Panc1 (cell line): Measurements from ENCODE around the gene NTRK1. TPM values are rescaled to one million over a fixed set of nuclear protein-coding genes. Genes with fewer than 3 reads are reported as not detected.

Source experiments
- ATAC-seq: fragments of 200-7000 bp; cut with Tn5 transposase; 2 replicates; pipeline ENCODE4 v1.9.1; 2020; ENCODE audit warnings: mild to moderate bottlenecking, moderate library complexity
- BruUV-seq: library from RNA; stranded (reverse); fragments of 400-500 nt; replicated peaks from 2 replicates; lab custom pipeline; 2021; lab: Mats Ljungman, UMichigan
- CTCF ChIA-PET: fragments of 300-600 bp; sonication (Branson Sonifier 250); formaldehyde crosslinking; loops from one replicate; lab custom pipeline; 2022; ENCODE audit warnings: antibody characterized with exemption; lab: Charles Lee
- POLR2A ChIA-PET: fragments of 300-600 bp; sonication (Branson Sonifier 250); formaldehyde crosslinking; loops from one replicate; lab custom pipeline; 2022; ENCODE audit warnings: antibody characterized with exemption; lab: Charles Lee
- DNase-seq: peaks from one replicate; pipeline ENCODE4 v3.0.0-alpha.2; 2010; ENCODE audit warnings: low read depth, low spot score
- H3K27ac ChIP-seq: 2 replicates; pipeline ENCODE4 v1.5.1; 2011; ENCODE audit warnings: mild to moderate bottlenecking, low read length, inconsistent platforms
- H3K27me3 ChIP-seq: fragments of 200-500 bp; sonication (Bioruptor generic); 2 replicates; pipeline ENCODE4 v1.6.0; 2014; ENCODE audit warnings: low read length, inconsistent platforms; ENCODE audit not compliant: control insufficient read depth, insufficient read depth
- H3K36me3 ChIP-seq: fragments of 200-500 bp; sonication (Bioruptor generic); 2 replicates; pipeline ENCODE4 v1.5.1; 2014; ENCODE audit warnings: inconsistent platforms, mild to moderate bottlenecking, low read length, moderate library complexity; ENCODE audit not compliant: control insufficient read depth, insufficient read depth
- H3K4me1 ChIP-seq: 2 replicates; pipeline ENCODE4 v1.5.1; 2011; ENCODE audit warnings: inconsistent platforms, mild to moderate bottlenecking, low read length, moderate library complexity; ENCODE audit not compliant: control insufficient read depth, insufficient read depth
- H3K4me3 ChIP-seq, 2 experiments: 2 replicates each; pipeline ENCODE4 v1.5.1; 2011 to 2012; ENCODE audit warnings: low read depth in 2 of 2, low read length in 2 of 2, mild to moderate bottlenecking in 2 of 2, inconsistent platforms in 1 of 2, moderate library complexity in 1 of 2
- H3K9me3 ChIP-seq: fragments of 200-500 bp; sonication (Bioruptor generic); 2 replicates; pipeline ENCODE4 v1.5.1; 2014; ENCODE audit warnings: low read depth, mild to moderate bottlenecking, inconsistent platforms, low read length, moderate library complexity; ENCODE audit not compliant: control insufficient read depth, insufficient read depth
- POLR2AphosphoS5 ChIP-seq: IDR thresholded peaks from 2 replicates; pipeline ENCODE4 v1.6.1; 2012; ENCODE audit warnings: mild to moderate bottlenecking, low read depth, low read length, moderate library complexity
- REST ChIP-seq, 2 experiments: IDR thresholded peaks; 2 replicates each; pipeline ENCODE4 v1.6.1; 2011 to 2012; ENCODE audit warnings: low read depth in 2 of 2, control low read depth in 1 of 2, low read length in 1 of 2, mild to moderate bottlenecking in 1 of 2, moderate library complexity in 1 of 2; ENCODE audit not compliant: insufficient read depth in 1 of 2
- SIN3A ChIP-seq: IDR thresholded peaks from 2 replicates; pipeline ENCODE4 v1.6.1; 2012; ENCODE audit warnings: low read depth, mild to moderate bottlenecking, low read length, moderate library complexity, borderline replicate concordance; ENCODE audit not compliant: insufficient read depth
- TCF7L2 ChIP-seq: IDR thresholded peaks from 2 replicates; pipeline ENCODE4 v1.6.1; 2011; ENCODE audit warnings: mild to moderate bottlenecking, low read depth, low read length, inconsistent platforms
- in situ Hi-C: cut with HindIII; loops from 2 replicates; pipeline ENCODE4 v1.10.0; 2016; ENCODE audit warnings: low sequenced_read_pairs, low pct_unique_long_range_greater_than_20kb
- intact Hi-C: fragments of 100-400 bp; cut with micrococcal nuclease; formaldehyde crosslinking; loops from one replicate; pipeline ENCODE4 v1.10.0; 2022; ENCODE audit not compliant: unreplicated experiment
- total RNA-seq: library from RNA; stranded (reverse); gene quantifications from one replicate; pipeline ENCODE4 v1.2.1, GENCODE V29; 2021; ENCODE audit not compliant: unreplicated experiment

Gene NTRK1
- total RNA-seq, 1 experiment from 2014 or later: 0.21 TPM

- in situ Hi-C loops: no loop called here
- H3K36me3 ChIP-seq: no peaks in the 10 kb centered on the region
- H3K9me3 ChIP-seq: no peaks in the 10 kb centered on the region
- DNase-seq: no peak
- peak overlapping the region in 1 of 2 experiments; percentile 20; a peak in 2 of 4 replicates for H3K4me3 ChIP-seq
- POLR2A ChIA-PET: no interaction called here
- intact Hi-C loops: no loop called here
- no peaks in the 10 kb centered on the region for H3K27me3 ChIP-seq
- no peak for TF ChIP-seq POLR2AphosphoS5
- no peak for TF ChIP-seq SIN3A
- TF ChIP-seq TCF7L2: no peak
- no peak for TF ChIP-seq REST (IDR thresholded peaks at IDR 0.05; ENCODE audit: insufficient read depth in 1 of 2, low read depth in 2 of 2, low read length in 1 of 2)
- ATAC-seq: peak; percentile 22
- H3K4me1 ChIP-seq: peaks cover 65% of the 10 kb centered on the region
- H3K27ac ChIP-seq: peak overlapping the region; percentile 91
- CTCF ChIA-PET: interaction anchor here (0.6 kb wide), 1 partner anchor 24 kb away, joined by 3 read pairs; no protein-coding TSS in a partner anchor
- BruUV-seq: no TSS peak
Measured at GRCh38 chr1:156898161-156898566, 37.5 kb downstream of the NTRK1 start.

GRCh38 chr1:156898971-156899664, 38.5 kb downstream of the NTRK1 start:
- POLR2A ChIA-PET: no interaction called here
- CTCF ChIA-PET: interaction anchor here (0.6 to 1.2 kb wide), 4 partner anchors 15 to 210 kb away, joined by 3 read pairs; partner anchors contain the start of gene LRRC71
- no peaks in the 10 kb centered on the region for H3K9me3 ChIP-seq
- H3K4me3 ChIP-seq: no peak overlapping the region
- no peak for TF ChIP-seq REST (IDR thresholded peaks at IDR 0.05; ENCODE audit: insufficient read depth in 1 of 2, low read depth in 2 of 2, low read length in 1 of 2)
- TF ChIP-seq POLR2AphosphoS5: no peak
- no peak for DNase-seq
- peak overlapping the region; percentile 91 for H3K27ac ChIP-seq
- in situ Hi-C loops: no loop called here
- H3K4me1 ChIP-seq: peaks cover 58% of the 10 kb centered on the region
- H3K36me3 ChIP-seq: no peaks in the 10 kb centered on the region
- no peak for ATAC-seq
- intact Hi-C loops: no loop called here
- BruUV-seq: no TSS peak
- no peaks in the 10 kb centered on the region for H3K27me3 ChIP-seq
